HepG2 (cell line): ENCODE data around the gene CHTF18. TPM values are rescaled to one million over a fixed set of nuclear protein-coding genes. Genes with fewer than 3 reads are reported as not detected.

Experiments
- CENPBD1 ChIP-seq: sonication (generic); formaldehyde crosslinking; IDR thresholded peaks from 2 replicates; pipeline ENCODE4 v1.8.0; 2022; ENCODE audit warnings: missing genetic modification reagents, low read depth, mild to moderate bottlenecking, borderline replicate concordance
- JUNB ChIP-seq: sonication (generic); formaldehyde crosslinking; IDR thresholded peaks from 2 replicates; pipeline ENCODE4 v1.8.0; 2022; ENCODE audit warnings: missing genetic modification reagents, mild to moderate bottlenecking, borderline replicate concordance
- KLF15 ChIP-seq: sonication (generic); formaldehyde crosslinking; IDR thresholded peaks from 2 replicates; pipeline ENCODE4 v1.8.1; 2023; ENCODE audit warnings: borderline replicate concordance, mild to moderate bottlenecking, inconsistent platforms, missing genetic modification reagents, mixed read lengths
- NFAT5 ChIP-seq: sonication (generic); formaldehyde crosslinking; IDR thresholded peaks from 2 replicates; pipeline ENCODE4 v1.4.0; 2020; ENCODE audit warnings: missing genetic modification reagents
- NR1H2 ChIP-seq: sonication (generic); formaldehyde crosslinking; IDR thresholded peaks from 2 replicates; pipeline ENCODE4 v1.8.1; 2022; ENCODE audit warnings: low read depth, missing genetic modification reagents, borderline replicate concordance
- PCBP2 ChIP-seq: fragments of 200-400 bp; formaldehyde crosslinking; optimal IDR thresholded peaks from 2 replicates; pipeline ENCODE3; 2018; ENCODE audit warnings: low read length, low read depth; ENCODE audit not compliant: poor library complexity, severe bottlenecking
- PHF8 ChIP-seq: sonication (generic); formaldehyde crosslinking; IDR thresholded peaks from 2 replicates; pipeline ENCODE4 v1.5.0; 2020; ENCODE audit warnings: missing genetic modification reagents
- PLRG1 ChIP-seq: fragments of 450-650 bp; conservative IDR thresholded peaks from 2 replicates; pipeline ENCODE4 v1.6.1; 2016
- RBFOX2 ChIP-seq: fragments of 200-400 bp; formaldehyde crosslinking; IDR thresholded peaks from 2 replicates; pipeline ENCODE4 v1.6.1; 2017; ENCODE audit warnings: low read depth, mild to moderate bottlenecking, low read length
- STAT6 ChIP-seq: sonication (generic); formaldehyde crosslinking; IDR thresholded peaks from 2 replicates; pipeline ENCODE4 v1.4.0; 2020; ENCODE audit warnings: missing genetic modification reagents, mild to moderate bottlenecking, borderline replicate concordance
- TOE1 ChIP-seq: sonication (generic); formaldehyde crosslinking; IDR thresholded peaks from 2 replicates; pipeline ENCODE4 v1.4.0; 2020; ENCODE audit warnings: mild to moderate bottlenecking, missing genetic modification reagents
- ZBTB39 ChIP-seq: sonication (generic); formaldehyde crosslinking; IDR thresholded peaks from 2 replicates; pipeline ENCODE4 v1.5.0; 2020; ENCODE audit warnings: missing genetic modification reagents
- ZEB1 ChIP-seq: IDR thresholded peaks from 2 replicates; pipeline ENCODE4 v1.6.1; 2012; ENCODE audit warnings: mild to moderate bottlenecking, low read depth, inconsistent platforms; ENCODE audit not compliant: insufficient replicate concordance
- ZNF225 ChIP-seq: sonication (generic); formaldehyde crosslinking; IDR thresholded peaks from 2 replicates; pipeline ENCODE4 v1.4.0; 2020; ENCODE audit warnings: mild to moderate bottlenecking, missing genetic modification reagents
- ZUFSP ChIP-seq: sonication (generic); formaldehyde crosslinking; IDR thresholded peaks from 2 replicates; pipeline ENCODE4 v1.9.0; 2021; ENCODE audit warnings: missing genetic modification reagents, mild to moderate bottlenecking, borderline replicate concordance
- polyA plus RNA-seq, 8 experiments: library from polyadenylated mRNA; depleted of rRNA in 3 of 8; stranded (reverse) in 7 of 8; unstranded in 1 of 8; fragments of >200 nt; fragmentation: Illumina TruSeq in 4 of 8; extraction: Trizol in 4 of 8; gene quantifications; 2 replicates each; pipeline versions ENCODE4 v1.2.1 to v1.2.3, GENCODE V29; 2011 to 2016; ENCODE audit warnings: low read depth in 4 of 8, missing spikeins in 1 of 8, mixed read lengths in 1 of 8; ENCODE audit not compliant: insufficient read depth in 1 of 8
- total RNA-seq, 5 experiments: library from RNA; depleted of rRNA; stranded (reverse); fragments of >200 nt; fragmentation: Illumina TruSeq; extraction: Trizol; gene quantifications; 2 replicates each; pipeline ENCODE4 v1.2.3, GENCODE V29; 2016; ENCODE audit warnings: low read depth in 1 of 5

The CHTF18 gene
- total and polyA plus RNA-seq, 2 of the 13 experiments (the other 11 are each of a cell fraction or from before 2014, with no cell fraction given): 8.6 to 22.9 TPM

- TF ChIP-seq NR1H2 (CRISPR knock-in tag): no peak
- TF ChIP-seq KLF15 (CRISPR knock-in tag): no peak
- TF ChIP-seq ZBTB39 (CRISPR knock-in tag): no peak
- TF ChIP-seq ZEB1: no peak
- TF ChIP-seq STAT6: no peak
- peak; percentile 49; the same call in 1 of the 2 replicates for TF ChIP-seq RBFOX2
- TF ChIP-seq PCBP2: no peak
- TF ChIP-seq CENPBD1 (CRISPR knock-in tag): no peak
- no peak; the same call in 1 of the 2 replicates for TF ChIP-seq ZNF225 (CRISPR knock-in tag)
- TF ChIP-seq PHF8 (CRISPR knock-in tag): peak; percentile 10
- no peak for TF ChIP-seq JUNB (CRISPR knock-in tag)
- no peak for TF ChIP-seq ZUFSP (CRISPR knock-in tag)
- no peak for TF ChIP-seq NFAT5 (CRISPR knock-in tag)
- TF ChIP-seq PLRG1: no peak
- TF ChIP-seq TOE1 (CRISPR knock-in tag): no peak
Measured at GRCh38 chr16:787978-788398, 432 bp upstream of the CHTF18 start, which contains the start of gene RPUSD1 (continued).
